Right lobe of liver (tissue), 6 donors: ENCODE measurements around the gene ARHGEF33. TPM values are rescaled to one million over a fixed set of nuclear protein-coding genes. Genes with fewer than 3 reads are reported as not detected.

ENCODE experiments used
- ATAC-seq, 4 donors: fragments of 200-7000 bp; cut with Tn5 transposase; one replicate each; pipeline ENCODE4 v1.9.1; 2020; ENCODE audit warnings: mild to moderate bottlenecking in 4 of 4, moderate library complexity in 4 of 4
- DNase-seq, 3 donors: peaks; one replicate each; pipeline ENCODE4 v3.0.0-alpha.2; 2020
- H3K27ac ChIP-seq, 3 donors: fragments of 200-600 bp; one replicate each; pipeline ENCODE4 v1.8.0; 2022
- H3K27me3 ChIP-seq, 2 donors: fragments of 200-600 bp; one replicate each; pipeline ENCODE4 v1.8.0; 2022
- H3K36me3 ChIP-seq, 4 donors: fragments of 200-600 bp; sonication (generic) in 1 of 4; one replicate each; pipeline versions ENCODE4 v1.5.1 to v1.8.0; 2017 to 2022; ENCODE audit warnings: control low read depth in 1 of 4
- H3K4me1 ChIP-seq, 4 donors: fragments of 200-600 bp; sonication (generic) in 1 of 4; one replicate each; pipeline versions ENCODE4 v1.5.1 to v1.8.0; 2017 to 2022; ENCODE audit warnings: control low read depth in 1 of 4
- H3K4me3 ChIP-seq, 3 donors: fragments of 200-600 bp; one replicate each; pipeline ENCODE4 v1.8.0; 2022
- H3K9me3 ChIP-seq, 4 donors: fragments of 200-600 bp; sonication (generic) in 1 of 4; one replicate each; pipeline versions ENCODE4 v1.5.1 to v1.8.0; 2017 to 2022; ENCODE audit warnings: control low read depth in 1 of 4
- POLR2A ChIP-seq: fragments of 450-650 bp; IDR thresholded peaks from one replicate; pipeline ENCODE4 v1.6.1; 2017; ENCODE audit warnings: antibody characterized with exemption, mild to moderate bottlenecking
- WGBS: methylation state at CpG from one replicate; pipeline ENCODE4 v1.1.6; 2018; ENCODE audit warnings: low coverage, low lambda C conversion rate; ENCODE audit not compliant: insufficient coverage; ENCODE audit errors: missing lambda C conversion rate; 5-methylcytosine and 5-hydroxymethylcytosine counted together
- intact Hi-C, 2 donors: fragments of 100-400 bp; cut with DNase I; formaldehyde crosslinking; loops; one replicate each; pipeline versions ENCODE4 v1.11.2 to v1.14.1; 2022
- total RNA-seq, 6 experiments: library from RNA; depleted of rRNA in 2 of 6; stranded (reverse); fragments of >200 nt in 2 of 6; fragmentation: NEBNext Ultra II Directional in 3 of 6; extraction: Animal tissue kit (Norgen Biotek cat#: 25700) in 3 of 6; gene quantifications; one replicate each; pipeline versions ENCODE4 v1.1.0 to v1.2.4, GENCODE V29; 2016 to 2023
- TF ChIP-seq, protein P1 (sequence below), 4 donors: fragments of 200-600 bp in 3 of 4; fragments of 450-650 bp in 1 of 4; IDR thresholded peaks; one replicate each; pipeline versions ENCODE4 v1.5.1 to v1.8.0; 2016 to 2022; ENCODE audit warnings: antibody characterized with exemption in 4 of 4, mild to moderate bottlenecking in 2 of 4
- donor health status: DM: no; HTN: yes; CAD: no.
- donor health status: DM: no; HTN: no; CAD: no.
- donor health status: DM: no; HTN: no; CAD: no.
- donor health status: DM: no; HTN: yes; CAD: no.
- donor health status: DM: no; HTN: yes; CAD: no.

The ARHGEF33 gene
- total RNA-seq, 6 experiments from 2014 or later = 0.11 to 0.56 (median 0.29) TPM; not detected in 2

DNA sequence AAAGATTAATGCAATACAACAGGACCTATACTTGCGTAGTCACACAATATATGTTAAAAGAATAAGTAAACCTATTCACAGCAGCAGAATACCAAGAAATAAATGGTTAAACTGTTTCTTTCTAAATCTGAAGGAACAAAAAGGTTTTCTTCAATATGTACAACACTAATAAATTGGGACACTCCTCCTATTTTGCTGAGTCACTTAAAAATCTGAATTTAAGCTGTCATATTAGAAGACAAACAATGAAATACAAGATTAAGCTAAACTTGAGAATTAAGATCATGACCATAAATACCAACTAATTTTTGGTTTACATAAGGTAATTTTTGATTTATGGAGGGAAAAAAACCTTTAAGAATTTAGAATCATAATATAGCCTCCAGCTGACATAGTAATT, 92.8 kb downstream of the ARHGEF33 start:
- intact Hi-C loops = no loop called here
- no peak for ATAC-seq
- 100% methylated on average over 1 of the region's 1 CpG for WGBS
- H3K36me3 ChIP-seq = peaks cover 0 to 24% (median 2%) of the 10 kb centered on the region in 4 donors
- TF ChIP-seq, protein P1, sequence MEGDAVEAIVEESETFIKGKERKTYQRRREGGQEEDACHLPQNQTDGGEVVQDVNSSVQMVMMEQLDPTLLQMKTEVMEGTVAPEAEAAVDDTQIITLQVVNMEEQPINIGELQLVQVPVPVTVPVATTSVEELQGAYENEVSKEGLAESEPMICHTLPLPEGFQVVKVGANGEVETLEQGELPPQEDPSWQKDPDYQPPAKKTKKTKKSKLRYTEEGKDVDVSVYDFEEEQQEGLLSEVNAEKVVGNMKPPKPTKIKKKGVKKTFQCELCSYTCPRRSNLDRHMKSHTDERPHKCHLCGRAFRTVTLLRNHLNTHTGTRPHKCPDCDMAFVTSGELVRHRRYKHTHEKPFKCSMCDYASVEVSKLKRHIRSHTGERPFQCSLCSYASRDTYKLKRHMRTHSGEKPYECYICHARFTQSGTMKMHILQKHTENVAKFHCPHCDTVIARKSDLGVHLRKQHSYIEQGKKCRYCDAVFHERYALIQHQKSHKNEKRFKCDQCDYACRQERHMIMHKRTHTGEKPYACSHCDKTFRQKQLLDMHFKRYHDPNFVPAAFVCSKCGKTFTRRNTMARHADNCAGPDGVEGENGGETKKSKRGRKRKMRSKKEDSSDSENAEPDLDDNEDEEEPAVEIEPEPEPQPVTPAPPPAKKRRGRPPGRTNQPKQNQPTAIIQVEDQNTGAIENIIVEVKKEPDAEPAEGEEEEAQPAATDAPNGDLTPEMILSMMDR (IDR thresholded peaks at IDR 0.05) = no peak
- TF ChIP-seq POLR2A = no peak
- DNase-seq = no peak
- no peak overlapping the region for H3K4me3 ChIP-seq
- H3K9me3 ChIP-seq = no peaks in the 10 kb centered on the region
- no peak overlapping the region for H3K27ac ChIP-seq
- no peaks in the 10 kb centered on the region for H3K4me1 ChIP-seq
- H3K27me3 ChIP-seq = no peaks in the 10 kb centered on the region

DNA sequence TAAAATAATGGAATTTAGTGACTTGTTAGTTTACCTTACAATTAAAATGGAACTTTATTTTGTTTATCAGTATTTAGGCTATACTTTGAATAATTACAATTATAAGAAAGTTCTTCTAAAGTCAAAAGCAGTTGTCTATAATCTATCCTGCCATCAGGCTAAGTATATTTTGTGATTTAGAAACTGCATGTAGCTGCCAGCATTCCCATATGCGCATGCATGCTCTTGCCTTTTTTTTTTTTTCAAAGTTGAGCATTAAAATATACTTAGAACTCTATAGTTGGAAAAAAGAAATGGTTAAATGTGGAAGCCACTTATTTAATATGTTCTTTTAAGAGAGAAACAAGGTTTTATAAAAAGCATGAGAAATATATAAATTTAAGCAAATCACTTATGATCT, 99.0 kb downstream of the ARHGEF33 start:
- WGBS = 100% methylated on average over 1 of the region's 1 CpG
- intact Hi-C loops = no loop called here
- H3K4me3 ChIP-seq = no peak overlapping the region
- no peaks in the 10 kb centered on the region for H3K9me3 ChIP-seq
- no peak for DNase-seq
- no peak overlapping the region for H3K27ac ChIP-seq
- peaks cover 0 to 25% (median 5%) of the 10 kb centered on the region in 4 donors for H3K36me3 ChIP-seq
- no peaks in the 10 kb centered on the region for H3K4me1 ChIP-seq
- ATAC-seq = no peak
- no peaks in the 10 kb centered on the region for H3K27me3 ChIP-seq
- TF ChIP-seq, protein P1 (IDR thresholded peaks at IDR 0.05) = no peak
- TF ChIP-seq POLR2A = no peak

DNA sequence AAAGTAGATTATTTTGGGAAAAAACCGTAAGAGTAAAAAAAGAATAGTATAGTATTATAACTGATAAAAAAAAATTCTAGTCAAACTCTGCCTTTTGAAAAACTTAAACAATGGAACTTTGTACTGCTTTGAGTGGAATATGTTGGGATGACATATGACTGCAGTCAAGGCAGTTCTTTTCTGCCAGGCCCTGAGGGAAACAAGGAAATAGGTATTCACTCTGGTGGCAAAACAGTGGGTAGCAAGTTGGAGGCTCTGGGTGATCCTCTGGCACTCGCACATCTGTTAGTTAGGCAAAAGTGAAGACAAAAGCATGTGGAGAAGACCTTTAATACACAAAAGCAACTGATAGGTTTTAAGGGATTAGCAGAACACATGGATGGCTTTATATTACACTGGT, 102.2 kb downstream of the ARHGEF33 start:
- H3K27me3 ChIP-seq = no peaks in the 10 kb centered on the region
- no peak for DNase-seq
- no peak for ATAC-seq
- H3K27ac ChIP-seq = no peak overlapping the region
- no peaks in the 10 kb centered on the region for H3K9me3 ChIP-seq
- WGBS = 86% methylated on average over 2 of the region's 2 CpGs
- TF ChIP-seq, protein P1 (IDR thresholded peaks at IDR 0.05) = no peak
- no peak for TF ChIP-seq POLR2A
- intact Hi-C loops = no loop called here
- peaks cover 0 to 23% (median 4%) of the 10 kb centered on the region in 4 donors for H3K36me3 ChIP-seq
- H3K4me1 ChIP-seq = no peaks in the 10 kb centered on the region
- no peak overlapping the region for H3K4me3 ChIP-seq

DNA sequence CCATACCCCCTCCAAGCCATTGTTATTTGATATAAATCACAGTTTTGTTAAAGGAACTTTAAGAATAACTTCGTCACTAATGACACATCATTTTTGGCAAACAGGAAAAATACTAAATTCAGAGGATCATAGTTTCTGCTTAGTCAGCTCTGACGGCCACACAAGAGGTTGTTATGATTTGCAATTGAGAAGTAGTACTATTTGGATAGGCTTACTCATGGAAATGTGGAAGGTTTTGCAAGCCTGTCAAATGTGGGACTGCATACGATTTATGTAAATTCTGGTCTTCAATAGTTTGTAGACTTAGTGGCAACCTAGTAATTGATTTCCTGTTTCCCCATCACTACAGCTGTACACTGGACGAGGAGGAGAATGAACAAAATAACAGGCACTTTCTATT, 108.1 kb downstream of the ARHGEF33 start:
- Histone ChIP-seq H3K27me3 (no peaks in the 10 kb centered on the region), H3K9me3 (no peaks in the 10 kb centered on the region), H3K4me3 (no peak overlapping the region), H3K36me3 (peaks cover 0 to 32% (median 3%) of the 10 kb centered on the region in 4 donors), H3K27ac (no peak overlapping the region), H3K4me1 (peaks cover 0 to 3% (median 0%) of the 10 kb centered on the region in 4 donors)
- ATAC-seq (peak in 3 of 4 donors; percentile 5 to 71 (median 54)), DNase-seq (no peak)
- intact Hi-C loops = no loop called here
- TF ChIP-seq, protein P1 (IDR thresholded peaks at IDR 0.05) = no peak
- no peak for TF ChIP-seq POLR2A
- 27% methylated on average over 4 of the region's 4 CpGs for WGBS

DNA sequence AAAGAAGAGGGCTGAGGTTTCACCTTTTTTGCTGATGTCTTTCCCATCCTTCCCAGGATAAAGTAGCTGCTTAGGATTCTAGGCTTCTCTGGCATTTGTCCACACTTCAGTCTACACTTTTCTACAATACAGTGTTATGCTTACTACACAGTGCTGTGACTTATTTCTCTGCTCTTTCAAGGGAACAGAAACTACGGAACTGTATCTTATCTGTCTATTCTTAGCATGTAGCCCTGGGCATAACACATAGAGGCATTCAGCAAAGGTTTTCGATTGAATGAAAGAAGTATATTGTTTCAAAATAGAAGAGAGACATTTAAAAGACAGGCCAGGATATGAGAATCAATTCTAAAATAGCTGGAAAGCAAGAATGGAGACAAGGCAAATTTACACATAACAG, 110.9 kb downstream of the ARHGEF33 start:
- no peaks in the 10 kb centered on the region for H3K27me3 ChIP-seq
- H3K9me3 ChIP-seq = no peaks in the 10 kb centered on the region
- no peak overlapping the region for H3K4me3 ChIP-seq
- DNase-seq (no peak), ATAC-seq (no peak)
- H3K36me3 ChIP-seq = peaks cover 0 to 19% (median 2%) of the 10 kb centered on the region in 4 donors
- intact Hi-C loops = no loop called here
- peaks cover 0 to 3% (median 0%) of the 10 kb centered on the region in 4 donors for H3K4me1 ChIP-seq
- H3K27ac ChIP-seq = no peak overlapping the region
- TF ChIP-seq, protein P1 (IDR thresholded peaks at IDR 0.05) = no peak
- TF ChIP-seq POLR2A = no peak
- WGBS = 95% methylated on average over 2 of the region's 2 CpGs
